ENCODE data around the gene NFKBIL1. TPM values are rescaled to one million over a fixed set of nuclear protein-coding genes. Genes with fewer than 3 reads are reported as not detected.
"Not testable (repeated sequence)": the region's sequence is repeated elsewhere in the genome, so short reads cannot be mapped to it uniquely, and the experiment has no call there.

NFKBIL1 gene
- total and polyA plus RNA-seq, 10 of the 15 experiments (the other 5 are each of a cell fraction or from before 2014, with no cell fraction given), result 0.19 to 15.1 (median 7.0) TPM

- no peak for TF ChIP-seq RAD21 (IDR thresholded peaks at IDR 0.05; ENCODE audit: insufficient read depth, low read depth, low read length)
- no peak for TF ChIP-seq RELA (IDR thresholded peaks at IDR 0.05; ENCODE audit: borderline replicate concordance, partially characterized antibody)
- no peak for TF ChIP-seq RCOR1 (conservative IDR thresholded peaks at IDR 0.05; ENCODE audit: low read depth, low read length)
- TF ChIP-seq, protein P1, sequence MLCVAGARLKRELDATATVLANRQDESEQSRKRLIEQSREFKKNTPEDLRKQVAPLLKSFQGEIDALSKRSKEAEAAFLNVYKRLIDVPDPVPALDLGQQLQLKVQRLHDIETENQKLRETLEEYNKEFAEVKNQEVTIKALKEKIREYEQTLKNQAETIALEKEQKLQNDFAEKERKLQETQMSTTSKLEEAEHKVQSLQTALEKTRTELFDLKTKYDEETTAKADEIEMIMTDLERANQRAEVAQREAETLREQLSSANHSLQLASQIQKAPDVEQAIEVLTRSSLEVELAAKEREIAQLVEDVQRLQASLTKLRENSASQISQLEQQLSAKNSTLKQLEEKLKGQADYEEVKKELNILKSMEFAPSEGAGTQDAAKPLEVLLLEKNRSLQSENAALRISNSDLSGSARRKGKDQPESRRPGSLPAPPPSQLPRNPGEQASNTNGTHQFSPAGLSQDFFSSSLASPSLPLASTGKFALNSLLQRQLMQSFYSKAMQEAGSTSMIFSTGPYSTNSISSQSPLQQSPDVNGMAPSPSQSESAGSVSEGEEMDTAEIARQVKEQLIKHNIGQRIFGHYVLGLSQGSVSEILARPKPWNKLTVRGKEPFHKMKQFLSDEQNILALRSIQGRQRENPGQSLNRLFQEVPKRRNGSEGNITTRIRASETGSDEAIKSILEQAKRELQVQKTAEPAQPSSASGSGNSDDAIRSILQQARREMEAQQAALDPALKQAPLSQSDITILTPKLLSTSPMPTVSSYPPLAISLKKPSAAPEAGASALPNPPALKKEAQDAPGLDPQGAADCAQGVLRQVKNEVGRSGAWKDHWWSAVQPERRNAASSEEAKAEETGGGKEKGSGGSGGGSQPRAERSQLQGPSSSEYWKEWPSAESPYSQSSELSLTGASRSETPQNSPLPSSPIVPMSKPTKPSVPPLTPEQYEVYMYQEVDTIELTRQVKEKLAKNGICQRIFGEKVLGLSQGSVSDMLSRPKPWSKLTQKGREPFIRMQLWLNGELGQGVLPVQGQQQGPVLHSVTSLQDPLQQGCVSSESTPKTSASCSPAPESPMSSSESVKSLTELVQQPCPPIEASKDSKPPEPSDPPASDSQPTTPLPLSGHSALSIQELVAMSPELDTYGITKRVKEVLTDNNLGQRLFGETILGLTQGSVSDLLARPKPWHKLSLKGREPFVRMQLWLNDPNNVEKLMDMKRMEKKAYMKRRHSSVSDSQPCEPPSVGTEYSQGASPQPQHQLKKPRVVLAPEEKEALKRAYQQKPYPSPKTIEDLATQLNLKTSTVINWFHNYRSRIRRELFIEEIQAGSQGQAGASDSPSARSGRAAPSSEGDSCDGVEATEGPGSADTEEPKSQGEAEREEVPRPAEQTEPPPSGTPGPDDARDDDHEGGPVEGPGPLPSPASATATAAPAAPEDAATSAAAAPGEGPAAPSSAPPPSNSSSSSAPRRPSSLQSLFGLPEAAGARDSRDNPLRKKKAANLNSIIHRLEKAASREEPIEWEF (IDR thresholded peaks at IDR 0.05; ENCODE audit: insufficient replicate concordance, low read depth, low read length), result no peak
Observed at GRCh38 chr6:31548544-31548873, 1.1 kb downstream of the NFKBIL1 start (continued).

DNA sequence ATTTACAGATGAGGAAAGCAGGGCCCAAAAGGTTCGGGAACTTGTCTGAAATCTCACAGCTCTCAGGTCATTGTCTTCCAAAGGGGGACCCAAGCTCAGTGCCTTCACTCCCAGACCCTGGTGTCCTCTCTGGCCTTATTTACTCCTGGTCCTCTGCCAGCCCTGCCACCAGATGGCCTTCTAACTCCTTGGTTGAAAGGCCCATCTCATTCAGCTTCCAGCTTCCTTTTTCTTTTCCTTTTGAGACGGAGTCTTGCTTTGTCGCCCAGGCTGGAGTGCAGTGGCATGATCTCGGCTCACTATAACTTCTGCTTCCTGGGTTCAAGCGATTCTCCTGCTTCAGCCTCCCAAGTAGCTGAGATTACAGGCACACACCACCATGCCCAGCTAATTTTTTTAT lies 4.0 kb downstream of the NFKBIL1 start:
- H4K20me1 ChIP-seq (ENCODE audit: control insufficient read depth, insufficient read depth); H3K36me3 ChIP-seq (ENCODE audit: control insufficient read depth in 2 of 2, insufficient read depth in 2 of 2, low read length in 1 of 2); H3K27ac ChIP-seq (ENCODE audit: control insufficient read depth, insufficient read depth); H3K4me2 ChIP-seq (ENCODE audit: control insufficient read depth, insufficient read depth); BruUV-seq (replicated peaks); H3K9ac ChIP-seq (ENCODE audit: control insufficient read depth, insufficient read depth, low read length); H3K4me3 ChIP-seq; H3K27me3 ChIP-seq (replicated peaks in 1 of 2; ENCODE audit: control insufficient read depth in 2 of 2, insufficient read depth in 2 of 2, low read length in 1 of 2); H2AFZ ChIP-seq (ENCODE audit: control insufficient read depth, low read depth, low read length); H3K9me3 ChIP-seq (replicated peaks; ENCODE audit: control insufficient read depth, insufficient read depth, low read length); DNase-seq (ENCODE audit: low read depth, low spot score): not testable (repeated sequence)
- in situ Hi-C loops (cut with MboI), result loop anchor here (25.0 kb wide), 2 partner anchors 1061 to 1411 kb away; partner anchors contain the start of genes BRD2 and HLA-DMA
- ChIA-PET CTCF (interaction anchor here (0.6 to 34.8 kb wide), 25 partner anchors 9 to 371 kb away, joined by 3 to 2098 read pairs (median 6); partner anchors contain the start of genes AIF1, DDX39B, LST1 and LTA), POLR2A (interaction anchor here (0.6 to 8.5 kb wide), 13 partner anchors 9 to 271 kb away, joined by 4 to 164 read pairs (median 9); partner anchors contain the start of genes BAG6, C6orf47, DDX39B and LST1), RAD21 (ENCODE audit: unreplicated experiment) (interaction anchor here (0.7 to 16.9 kb wide), 23 partner anchors 8 to 281 kb away, joined by 3 to 668 read pairs (median 6); partner anchors contain the start of genes C6orf47, CLIC1, DDX39B and HSPA1B), SMC1A (ENCODE audit: uncharacterized antibody, unreplicated experiment) (interaction anchor here (0.7 to 34.7 kb wide), 15 partner anchors 9 to 279 kb away, joined by 3 to 1989 read pairs (median 6); partner anchors contain the start of genes AIF1, DDX39B, GPANK1 and LST1)
- intact Hi-C loops (cut with micrococcal nuclease; ENCODE audit: unreplicated experiment), result loop anchor here (1.0 to 2.0 kb wide), 2 partner anchors 29 to 47 kb away; no protein-coding TSS in a partner anchor
- Histone ChIP-seq H3K79me2 (ENCODE audit: control insufficient read depth, insufficient read depth, low read length) (peaks cover 18% of the 10 kb centered on the region), H3K4me1 (ENCODE audit: control insufficient read depth, insufficient read depth, low read length) (peaks cover 33% of the 10 kb centered on the region)
- 1% methylated on average over 5 of the region's 5 CpGs for WGBS (ENCODE audit: insufficient coverage, insufficient replicate concordance, low lambda C conversion rate, missing lambda C conversion rate)
- FAIRE-seq, result peak; percentile 41
- peak; percentile 57 for ATAC-seq
- TF ChIP-seq RAD21 (IDR thresholded peaks at IDR 0.05; ENCODE audit: insufficient read depth, low read depth, low read length) (peak; percentile 97), FOXK2 (IDR thresholded peaks at IDR 0.05) (peak; percentile 43), SPI1 (IDR thresholded peaks at IDR 0.05; ENCODE audit: borderline replicate concordance, insufficient read depth, low read depth, low read length) (peak; percentile 17; the same call in 1 of the 2 replicates), EED (IDR thresholded peaks at IDR 0.05; ENCODE audit: low read depth) (peak; percentile 69), ETV6 (conservative IDR thresholded peaks at IDR 0.05 in 1 of 2, IDR thresholded peaks at IDR 0.05 in 1 of 2; ENCODE audit: borderline replicate concordance in 1 of 2, low read depth in 1 of 2) (peak in 1 of 2 experiments; percentile 50; a peak in 1 of 4 replicates), NBN (IDR thresholded peaks at IDR 0.05) (peak; percentile 50; the same call in 1 of the 2 replicates)
- TF ChIP-seq, protein P2, sequence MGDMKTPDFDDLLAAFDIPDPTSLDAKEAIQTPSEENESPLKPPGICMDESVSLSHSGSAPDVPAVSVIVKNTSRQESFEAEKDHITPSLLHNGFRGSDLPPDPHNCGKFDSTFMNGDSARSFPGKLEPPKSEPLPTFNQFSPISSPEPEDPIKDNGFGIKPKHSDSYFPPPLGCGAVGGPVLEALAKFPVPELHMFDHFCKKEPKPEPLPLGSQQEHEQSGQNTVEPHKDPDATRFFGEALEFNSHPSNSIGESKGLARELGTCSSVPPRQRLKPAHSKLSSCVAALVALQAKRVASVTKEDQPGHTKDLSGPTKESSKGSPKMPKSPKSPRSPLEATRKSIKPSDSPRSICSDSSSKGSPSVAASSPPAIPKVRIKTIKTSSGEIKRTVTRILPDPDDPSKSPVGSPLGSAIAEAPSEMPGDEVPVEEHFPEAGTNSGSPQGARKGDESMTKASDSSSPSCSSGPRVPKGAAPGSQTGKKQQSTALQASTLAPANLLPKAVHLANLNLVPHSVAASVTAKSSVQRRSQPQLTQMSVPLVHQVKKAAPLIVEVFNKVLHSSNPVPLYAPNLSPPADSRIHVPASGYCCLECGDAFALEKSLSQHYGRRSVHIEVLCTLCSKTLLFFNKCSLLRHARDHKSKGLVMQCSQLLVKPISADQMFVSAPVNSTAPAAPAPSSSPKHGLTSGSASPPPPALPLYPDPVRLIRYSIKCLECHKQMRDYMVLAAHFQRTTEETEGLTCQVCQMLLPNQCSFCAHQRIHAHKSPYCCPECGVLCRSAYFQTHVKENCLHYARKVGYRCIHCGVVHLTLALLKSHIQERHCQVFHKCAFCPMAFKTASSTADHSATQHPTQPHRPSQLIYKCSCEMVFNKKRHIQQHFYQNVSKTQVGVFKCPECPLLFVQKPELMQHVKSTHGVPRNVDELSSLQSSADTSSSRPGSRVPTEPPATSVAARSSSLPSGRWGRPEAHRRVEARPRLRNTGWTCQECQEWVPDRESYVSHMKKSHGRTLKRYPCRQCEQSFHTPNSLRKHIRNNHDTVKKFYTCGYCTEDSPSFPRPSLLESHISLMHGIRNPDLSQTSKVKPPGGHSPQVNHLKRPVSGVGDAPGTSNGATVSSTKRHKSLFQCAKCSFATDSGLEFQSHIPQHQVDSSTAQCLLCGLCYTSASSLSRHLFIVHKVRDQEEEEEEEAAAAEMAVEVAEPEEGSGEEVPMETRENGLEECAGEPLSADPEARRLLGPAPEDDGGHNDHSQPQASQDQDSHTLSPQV (IDR thresholded peaks at IDR 0.05), result peak; percentile 47; the same call in 1 of the 2 replicates
